Muscle layer of colon (tissue), 2 donors: ENCODE results near the gene USP53.
"Not testable (repeated sequence)": the region's sequence is repeated elsewhere in the genome, so short reads cannot be mapped to it uniquely, and the experiment has no call there.

Experiments used
- H3K27ac ChIP-seq: one replicate; pipeline ENCODE4 v1.7.0; 2013; ENCODE audit warnings: low read depth, mild to moderate bottlenecking, low read length, moderate library complexity
- H3K27me3 ChIP-seq, 2 donors: one replicate each; pipeline ENCODE4 v1.7.0; 2013; ENCODE audit warnings: low read length in 2 of 2, mild to moderate bottlenecking in 2 of 2; ENCODE audit not compliant: insufficient read depth in 2 of 2, control insufficient read depth in 1 of 2
- H3K36me3 ChIP-seq: one replicate; pipeline ENCODE4 v1.7.0; 2013; ENCODE audit warnings: mild to moderate bottlenecking, low read length; ENCODE audit not compliant: insufficient read depth
- H3K4me1 ChIP-seq: one replicate; pipeline ENCODE4 v1.7.0; 2013; ENCODE audit warnings: mild to moderate bottlenecking, low read length; ENCODE audit not compliant: insufficient read depth
- H3K4me3 ChIP-seq, 2 donors: one replicate each; pipeline ENCODE4 v1.7.0; 2013; ENCODE audit warnings: low read length in 2 of 2, low read depth in 1 of 2, mild to moderate bottlenecking in 1 of 2, moderate library complexity in 1 of 2
- H3K9ac ChIP-seq: one replicate; pipeline ENCODE4 v1.7.0; 2013; ENCODE audit warnings: low read length
- H3K9me3 ChIP-seq: one replicate; pipeline ENCODE4 v1.7.0; 2013; ENCODE audit warnings: mild to moderate bottlenecking, low read length
- donor health status: abdominal sarcoma.
- donor health status: Adenocarcinoma of cecum.

Gene USP53

GRCh38 chr4:119244344-119244743 lies 31.8 kb downstream of the USP53 start:
- Histone ChIP-seq H3K9ac (no peak overlapping the region), H3K27me3 (no peaks in the 10 kb centered on the region), H3K9me3 (no peaks in the 10 kb centered on the region), H3K27ac (no peak overlapping the region), H3K4me1 (no peaks in the 10 kb centered on the region), H3K4me3 (no peak overlapping the region), H3K36me3 (peaks cover 19% of the 10 kb centered on the region)

GRCh38 chr4:119244832-119245231 lies 32.3 kb downstream of the USP53 start:
- H3K9me3 ChIP-seq = no peaks in the 10 kb centered on the region
- no peak overlapping the region for H3K9ac ChIP-seq
- H3K36me3 ChIP-seq = peaks cover 19% of the 10 kb centered on the region
- H3K27ac ChIP-seq = no peak overlapping the region
- H3K27me3 ChIP-seq = no peaks in the 10 kb centered on the region
- H3K4me1 ChIP-seq = no peaks in the 10 kb centered on the region
- H3K4me3 ChIP-seq = no peak overlapping the region

- Histone ChIP-seq H3K9ac (no peak overlapping the region), H3K36me3 (peaks cover 19% of the 10 kb centered on the region), H3K27ac (no peak overlapping the region), H3K4me3 (no peak overlapping the region), H3K4me1 (no peaks in the 10 kb centered on the region), H3K9me3 (no peaks in the 10 kb centered on the region), H3K27me3 (no peaks in the 10 kb centered on the region)
Measured at GRCh38 chr4:119246177-119246733, 33.7 kb downstream of the USP53 start.

GRCh38 chr4:119251037-119251436 lies 38.5 kb downstream of the USP53 start:
- not testable (repeated sequence) for H3K27ac ChIP-seq, H3K9me3 ChIP-seq, H3K4me3 ChIP-seq, H3K27me3 ChIP-seq, H3K4me1 ChIP-seq, H3K9ac ChIP-seq
- H3K36me3 ChIP-seq = peaks cover 25% of the 10 kb centered on the region

GRCh38 chr4:119255223-119255622 lies 42.7 kb downstream of the USP53 start:
- not testable (repeated sequence) for H3K9me3 ChIP-seq, H3K36me3 ChIP-seq, H3K9ac ChIP-seq, H3K27ac ChIP-seq, H3K4me3 ChIP-seq, H3K27me3 ChIP-seq, H3K4me1 ChIP-seq

- H3K27me3 ChIP-seq = no peaks in the 10 kb centered on the region
- peaks cover 2% of the 10 kb centered on the region for H3K36me3 ChIP-seq
- no peak overlapping the region for H3K9ac ChIP-seq
- H3K9me3 ChIP-seq = no peaks in the 10 kb centered on the region
- no peaks in the 10 kb centered on the region for H3K4me1 ChIP-seq
- H3K4me3 ChIP-seq = no peak overlapping the region
- no peak overlapping the region for H3K27ac ChIP-seq
Measured at GRCh38 chr4:119260528-119260927, 48.0 kb downstream of the USP53 start.

- Histone ChIP-seq H3K36me3 (no peaks in the 10 kb centered on the region), H3K9me3 (no peaks in the 10 kb centered on the region), H3K4me3 (no peak overlapping the region), H3K9ac (no peak overlapping the region), H3K4me1 (no peaks in the 10 kb centered on the region), H3K27me3 (no peaks in the 10 kb centered on the region), H3K27ac (no peak overlapping the region)
Measured at GRCh38 chr4:119261986-119262385, 49.5 kb downstream of the USP53 start.

GRCh38 chr4:119264743-119265142 lies 52.2 kb downstream of the USP53 start:
- H3K36me3 ChIP-seq = peaks cover 9% of the 10 kb centered on the region

GRCh38 chr4:119266153-119266552 lies 53.6 kb downstream of the USP53 start:
- H3K9ac ChIP-seq = no peak overlapping the region
- H3K4me1 ChIP-seq = no peaks in the 10 kb centered on the region
- no peaks in the 10 kb centered on the region for H3K27me3 ChIP-seq
- H3K27ac ChIP-seq = no peak overlapping the region
- H3K9me3 ChIP-seq = no peaks in the 10 kb centered on the region
- H3K36me3 ChIP-seq = peaks cover 9% of the 10 kb centered on the region
- H3K4me3 ChIP-seq = no peak overlapping the region

More at GRCh38 chr4:119264743-119265142, 52.2 kb downstream of the USP53 start:
- H3K9ac ChIP-seq = no peak overlapping the region
- H3K27ac ChIP-seq = no peak overlapping the region
- H3K9me3 ChIP-seq = no peaks in the 10 kb centered on the region
- H3K27me3 ChIP-seq = no peaks in the 10 kb centered on the region
- H3K4me3 ChIP-seq = no peak overlapping the region
- H3K4me1 ChIP-seq = no peaks in the 10 kb centered on the region

- H3K9me3 ChIP-seq = no peaks in the 10 kb centered on the region
- no peak overlapping the region for H3K4me3 ChIP-seq
- H3K27me3 ChIP-seq = no peaks in the 10 kb centered on the region
- no peak overlapping the region for H3K9ac ChIP-seq
- no peak overlapping the region for H3K27ac ChIP-seq
- H3K36me3 ChIP-seq = peaks cover 9% of the 10 kb centered on the region
- no peaks in the 10 kb centered on the region for H3K4me1 ChIP-seq
Measured at GRCh38 chr4:119268466-119268865, 56.0 kb downstream of the USP53 start.

- no peaks in the 10 kb centered on the region for H3K9me3 ChIP-seq
- H3K4me1 ChIP-seq = no peaks in the 10 kb centered on the region
- no peaks in the 10 kb centered on the region for H3K27me3 ChIP-seq
- H3K27ac ChIP-seq = no peak overlapping the region
- no peak overlapping the region for H3K4me3 ChIP-seq
- peaks cover 9% of the 10 kb centered on the region for H3K36me3 ChIP-seq
- no peak overlapping the region for H3K9ac ChIP-seq
Measured at GRCh38 chr4:119271361-119272085, 59.0 kb downstream of the USP53 start.

- not testable (repeated sequence) for H3K4me1 ChIP-seq, H3K4me3 ChIP-seq, H3K27ac ChIP-seq, H3K9me3 ChIP-seq, H3K9ac ChIP-seq, H3K36me3 ChIP-seq, H3K27me3 ChIP-seq
Measured at GRCh38 chr4:119279541-119279940, 67.0 kb downstream of the USP53 start.
